H1 (cell line): ENCODE measurements around the gene RRH. TPM values are rescaled to one million over a fixed set of nuclear protein-coding genes. Genes with fewer than 3 reads are reported as not detected.

Source experiments
- CTCF ChIA-PET: fragments of 300-600 bp; sonication (Branson Sonifier 250); formaldehyde crosslinking; loops from one replicate; lab custom pipeline; 2021; ENCODE audit not compliant: partially characterized antibody; lab: Charles Lee
- POLR2A ChIA-PET: fragments of 300-600 bp; sonication (Branson Sonifier 250); formaldehyde crosslinking; loops from one replicate; lab custom pipeline; 2021; ENCODE audit warnings: inconsistent platforms; ENCODE audit not compliant: partially characterized antibody; lab: Charles Lee
- DNase-seq, 2 experiments: peaks; one replicate each; pipeline versions ENCODE4 v3.0.0 to v3.0.0-alpha.2; 2010 to 2022; ENCODE audit warnings: low spot score in 2 of 2, low read depth in 1 of 2, mixed read lengths in 1 of 2
- FAIRE-seq: peaks from 2 replicates; lab custom pipeline; 2011; peaks lifted over from hg19 to GRCh38; lab: Jason Lieb, UNC
- H2AFZ ChIP-seq: 2 replicates; pipeline ENCODE4 v1.8.1; 2012; ENCODE audit warnings: low read length, inconsistent platforms
- H2AK5ac ChIP-seq: 2 replicates; pipeline ENCODE4 v1.6.1; 2013; ENCODE audit warnings: low read depth, low read length
- H2BK120ac ChIP-seq: replicated peaks from 2 replicates; pipeline ENCODE3; 2013; ENCODE audit warnings: low read depth, low read length, inconsistent platforms
- H2BK12ac ChIP-seq: 2 replicates; pipeline ENCODE4 v1.6.1; 2013; ENCODE audit warnings: low read depth, low read length
- H2BK15ac ChIP-seq: 2 replicates; pipeline ENCODE4 v1.6.1; 2013; ENCODE audit warnings: low read length
- H2BK20ac ChIP-seq: 2 replicates; pipeline ENCODE4 v1.6.1; 2013; ENCODE audit warnings: low read length
- H2BK5ac ChIP-seq: 2 replicates; pipeline ENCODE4 v1.6.1; 2013; ENCODE audit warnings: low read depth, low read length
- H3K14ac ChIP-seq: 2 replicates; pipeline ENCODE4 v1.6.1; 2013; ENCODE audit warnings: inconsistent platforms; ENCODE audit not compliant: insufficient read length
- H3K18ac ChIP-seq: 2 replicates; pipeline ENCODE4 v1.6.1; 2013; ENCODE audit warnings: low read length; ENCODE audit errors: extremely low read depth
- H3K23ac ChIP-seq: 2 replicates; pipeline ENCODE4 v1.6.1; 2013; ENCODE audit warnings: inconsistent platforms; ENCODE audit not compliant: insufficient read length
- H3K23me2 ChIP-seq: 2 replicates; pipeline ENCODE4 v1.6.1; 2013; ENCODE audit warnings: low read depth, low read length
- H3K27ac ChIP-seq: 2 replicates; pipeline ENCODE4 v1.6.1; 2011; ENCODE audit warnings: low read depth, low read length, inconsistent platforms
- H3K27me3 ChIP-seq, 4 experiments: replicated peaks in 1 of 4; 1 replicate in 1 of 4; 2 replicates in 3 of 4; pipeline versions ENCODE4 v1.6.1 to v1.8.1; 2011 to 2013; ENCODE audit warnings: low read length in 3 of 4, mild to moderate bottlenecking in 3 of 4, inconsistent platforms in 2 of 4, mixed read lengths in 2 of 4, moderate library complexity in 1 of 4; ENCODE audit not compliant: control insufficient read depth in 3 of 4, insufficient read depth in 3 of 4; ENCODE audit errors: extremely low read depth in 1 of 4
- H3K36me3 ChIP-seq, 4 experiments: 2 replicates each; pipeline versions ENCODE4 v1.6.1 to v1.8.1; 2011 to 2013; ENCODE audit warnings: mild to moderate bottlenecking in 4 of 4, low read length in 3 of 4, moderate library complexity in 2 of 4, control low read depth in 1 of 4, inconsistent platforms in 1 of 4; ENCODE audit not compliant: insufficient read depth in 4 of 4, control insufficient read depth in 2 of 4
- H3K4ac ChIP-seq: replicated peaks from 2 replicates; pipeline ENCODE3; 2013; ENCODE audit warnings: low read length, low read depth, mixed read lengths, inconsistent platforms; ENCODE audit not compliant: insufficient read length
- H3K4me1 ChIP-seq, 4 experiments: replicated peaks in 1 of 4; 1 replicate in 1 of 4; 2 replicates in 3 of 4; pipeline versions ENCODE4 v1.6.1 to v1.8.1; 2011 to 2013; ENCODE audit warnings: low read length in 3 of 4, inconsistent platforms in 2 of 4, mixed read lengths in 1 of 4; ENCODE audit not compliant: insufficient read depth in 4 of 4, control insufficient read depth in 3 of 4
- H3K4me2 ChIP-seq, 2 experiments: 2 replicates each; pipeline versions ENCODE4 v1.6.1 to v1.8.1; 2011 to 2013; ENCODE audit warnings: low read depth in 2 of 2, low read length in 2 of 2, control low read depth in 1 of 2, inconsistent platforms in 1 of 2, mild to moderate bottlenecking in 1 of 2; ENCODE audit not compliant: insufficient read depth in 1 of 2
- H3K4me3 ChIP-seq, 4 experiments: fragments of 200-600, 300-600 bp in 1 of 4; sonication (generic), shearing (Covaris generic), sonication (Bioruptor Twin) in 1 of 4; 2 replicates each; pipeline versions ENCODE4 v1.5.1 to v1.8.1; 2011 to 2016; ENCODE audit warnings: low read length in 4 of 4, low read depth in 3 of 4, control low read depth in 2 of 4, inconsistent platforms in 2 of 4, mild to moderate bottlenecking in 2 of 4, mixed read lengths in 1 of 4, moderate library complexity in 1 of 4; ENCODE audit not compliant: insufficient read depth in 2 of 4; ENCODE audit errors: extremely low read depth in 1 of 4
- H3K56ac ChIP-seq: replicated peaks from 2 replicates; pipeline ENCODE3; 2013; ENCODE audit warnings: low read depth, mild to moderate bottlenecking, mixed read lengths, low read length, inconsistent platforms; ENCODE audit not compliant: insufficient read length
- H3K79me1 ChIP-seq: 2 replicates; pipeline ENCODE4 v1.6.1; 2013; ENCODE audit warnings: low read depth, low read length, control low read depth
- H3K79me2 ChIP-seq, 2 experiments: 2 replicates each; pipeline versions ENCODE4 v1.6.1 to v1.8.1; 2012 to 2013; ENCODE audit warnings: low read length in 2 of 2, mild to moderate bottlenecking in 2 of 2, inconsistent platforms in 1 of 2; ENCODE audit not compliant: insufficient read depth in 2 of 2, control insufficient read depth in 1 of 2
- H3K9ac ChIP-seq, 4 experiments: replicated peaks in 1 of 4; 1 replicate in 1 of 4; 2 replicates in 3 of 4; pipeline versions ENCODE4 v1.6.1 to v1.8.1; 2011 to 2013; ENCODE audit warnings: low read depth in 3 of 4, low read length in 3 of 4, control low read depth in 2 of 4, mild to moderate bottlenecking in 2 of 4, moderate library complexity in 2 of 4, inconsistent platforms in 1 of 4; ENCODE audit errors: extremely low read depth in 1 of 4
- H3K9me3 ChIP-seq, 2 experiments: 2 replicates each; pipeline versions ENCODE4 v1.6.1 to v1.8.1; 2012 to 2013; ENCODE audit warnings: mild to moderate bottlenecking in 2 of 2, moderate library complexity in 2 of 2, control low read depth in 1 of 2, inconsistent platforms in 1 of 2, low read depth in 1 of 2, low read length in 1 of 2, mixed read lengths in 1 of 2; ENCODE audit not compliant: insufficient read depth in 2 of 2
- H4K20me1 ChIP-seq, 2 experiments: replicated peaks in 1 of 2; 2 replicates each; pipeline versions ENCODE3 to v1.8.1; 2011 to 2013; ENCODE audit warnings: inconsistent platforms in 2 of 2, low read length in 2 of 2, mild to moderate bottlenecking in 1 of 2; ENCODE audit not compliant: insufficient read depth in 2 of 2, control insufficient read depth in 1 of 2
- H4K5ac ChIP-seq: 2 replicates; pipeline ENCODE4 v1.6.1; 2013; ENCODE audit warnings: low read length, low read depth, mixed read lengths, inconsistent platforms; ENCODE audit not compliant: insufficient read length
- H4K8ac ChIP-seq: 2 replicates; pipeline ENCODE4 v1.8.0; 2013; ENCODE audit warnings: mild to moderate bottlenecking, moderate library complexity, low read length, inconsistent platforms; ENCODE audit not compliant: insufficient read depth; ENCODE audit errors: extremely low read depth
- H4K91ac ChIP-seq: replicated peaks from 2 replicates; pipeline ENCODE3; 2013; ENCODE audit warnings: low read length, mixed read lengths, inconsistent platforms; ENCODE audit not compliant: insufficient read length
- JUN ChIP-seq: IDR thresholded peaks from 2 replicates; pipeline ENCODE4 v1.6.1; 2011; ENCODE audit warnings: low read depth, mild to moderate bottlenecking, improper control_type of control experiment, low read length
- KDM1A ChIP-seq: fragments of 200-600, 300-600 bp; sonication (generic); IDR thresholded peaks from 2 replicates; pipeline ENCODE4 v1.7.1; 2016; ENCODE audit warnings: mild to moderate bottlenecking, low read length, borderline replicate concordance
- KDM5A ChIP-seq: fragments of 200-600 bp; IDR thresholded peaks from 2 replicates; pipeline ENCODE4 v1.7.1; 2012; ENCODE audit warnings: mild to moderate bottlenecking, low read length, inconsistent platforms, mixed read lengths
- POLR2A ChIP-seq, 2 experiments: IDR thresholded peaks; 1 replicate in 1 of 2; 2 replicates in 1 of 2; pipeline ENCODE4 v1.6.1; 2011; ENCODE audit warnings: low read depth in 2 of 2, low read length in 2 of 2, mild to moderate bottlenecking in 2 of 2; ENCODE audit errors: control extremely low read depth in 1 of 2
- POLR2AphosphoS5 ChIP-seq: IDR thresholded peaks from 2 replicates; pipeline ENCODE4 v1.6.1; 2011; ENCODE audit warnings: low read depth, low read length
- RAD21 ChIP-seq, 2 experiments: IDR thresholded peaks in 1 of 2; conservative IDR thresholded peaks in 1 of 2; 2 replicates each; pipeline ENCODE4 v1.6.1; 2011; ENCODE audit warnings: low read depth in 2 of 2, low read length in 2 of 2, improper control_type of control experiment in 1 of 2, inconsistent platforms in 1 of 2, mild to moderate bottlenecking in 1 of 2, moderate library complexity in 1 of 2
- RXRA ChIP-seq: IDR thresholded peaks from 2 replicates; pipeline ENCODE4 v1.6.1; 2011; ENCODE audit warnings: low read depth, mild to moderate bottlenecking, low read length, moderate library complexity; ENCODE audit not compliant: insufficient read depth
- SRF ChIP-seq: IDR thresholded peaks from 2 replicates; pipeline ENCODE4 v1.6.1; 2011; ENCODE audit warnings: mild to moderate bottlenecking, low read depth, low read length, moderate library complexity
- ZNF274 ChIP-seq: IDR thresholded peaks from 2 replicates; pipeline ENCODE4 v1.7.0; 2012; ENCODE audit warnings: low read length, borderline replicate concordance; ENCODE audit errors: extremely low read depth
- WGBS, 2 experiments: shearing (Covaris generic) in 1 of 2; methylation state at CpG; one replicate each; pipeline versions ENCODE4 v1.1.6 to v1.1.7; 2013 to 2015; ENCODE audit warnings: low lambda C conversion rate in 2 of 2, mixed read lengths in 2 of 2, inconsistent platforms in 1 of 2, low coverage in 1 of 2, missing lambda C conversion rate in 1 of 2; ENCODE audit not compliant: insufficient replicate concordance in 2 of 2, insufficient coverage in 1 of 2, insufficient read length in 1 of 2; ENCODE audit errors: extremely low coverage in 1 of 2, missing lambda C conversion rate in 1 of 2; 5-methylcytosine and 5-hydroxymethylcytosine counted together
- polyA plus RNA-seq, 7 experiments: library from polyadenylated mRNA; depleted of rRNA in 3 of 7; stranded (reverse) in 5 of 7; unstranded in 2 of 7; fragments of >200 nt in 5 of 7; fragments of 200-250 nt in 2 of 7; gene quantifications; 1 replicate in 5 of 7; 2 replicates in 1 of 7; 4 replicates in 1 of 7; pipeline versions ENCODE4 v1.2.1 to v1.2.3, GENCODE V29; 2011 to 2013; ENCODE audit warnings: missing spikeins in 2 of 7, mixed read lengths in 2 of 7
- total RNA-seq: library from RNA; stranded (reverse); fragmentation: NEBNext Ultra II Directional; extraction: Animal tissue kit (Norgen Biotek cat#: 25700); gene quantifications from 2 replicates; pipeline ENCODE4 v1.2.1, GENCODE V29; 2021
- TF ChIP-seq, protein P1 (sequence below): IDR thresholded peaks from 2 replicates; pipeline ENCODE4 v1.6.1; 2012; ENCODE audit warnings: inconsistent platforms

The RRH gene
- total and polyA plus RNA-seq, 2 of the 8 experiments (the other 6 are each of a cell fraction or from before 2014, with no cell fraction given) = 0.38 TPM; not detected in 1

- no peak for FAIRE-seq
- Histone ChIP-seq H4K91ac (no peak overlapping the region), H2BK20ac (no peak overlapping the region), H2BK120ac (no peak overlapping the region), H4K5ac (no peak overlapping the region), H3K79me1 (no peaks in the 10 kb centered on the region), H3K56ac (no peak overlapping the region), H2AK5ac (no peak overlapping the region), H2AFZ (no peak overlapping the region), H3K23me2 (no peaks in the 10 kb centered on the region; the same call in 1 of the 2 replicates), H3K27ac (no peak overlapping the region), H2BK12ac (no peak overlapping the region), H3K23ac (no peak overlapping the region), H4K8ac (no peak overlapping the region), H3K79me2 (no peaks in the 10 kb centered on the region), H2BK5ac (no peak overlapping the region), H3K9me3 (no peaks in the 10 kb centered on the region), H3K9ac (no peak overlapping the region), H3K27me3 (no peaks in the 10 kb centered on the region), H3K4me2 (no peak overlapping the region), H3K4me1 (no peaks in the 10 kb centered on the region), H3K14ac (no peak overlapping the region), H3K4ac (no peak overlapping the region), H2BK15ac (no peak overlapping the region), H3K36me3 (no peaks in the 10 kb centered on the region), H3K18ac (no peak overlapping the region), H4K20me1 (no peaks in the 10 kb centered on the region), H3K4me3 (no peak overlapping the region)
- ChIA-PET CTCF (no interaction called here), POLR2A (no interaction called here)
- 91% methylated on average over 3 of the region's 3 CpGs; no CpG with 5 or more reads in 1 of the 2 experiments for WGBS, 2 experiments
- DNase-seq = no peak
- TF ChIP-seq ZNF274 = no peak
- TF ChIP-seq JUN = no peak
- no peak for TF ChIP-seq KDM1A
- TF ChIP-seq KDM5A = no peak
- TF ChIP-seq, protein P1, sequence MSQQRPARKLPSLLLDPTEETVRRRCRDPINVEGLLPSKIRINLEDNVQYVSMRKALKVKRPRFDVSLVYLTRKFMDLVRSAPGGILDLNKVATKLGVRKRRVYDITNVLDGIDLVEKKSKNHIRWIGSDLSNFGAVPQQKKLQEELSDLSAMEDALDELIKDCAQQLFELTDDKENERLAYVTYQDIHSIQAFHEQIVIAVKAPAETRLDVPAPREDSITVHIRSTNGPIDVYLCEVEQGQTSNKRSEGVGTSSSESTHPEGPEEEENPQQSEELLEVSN = no peak
- no peak for TF ChIP-seq POLR2AphosphoS5
- no peak for TF ChIP-seq SRF
- TF ChIP-seq RXRA = no peak
- TF ChIP-seq POLR2A (IDR thresholded peaks at IDR 0.05; ENCODE audit: control extremely low read depth in 1 of 2, low read depth in 2 of 2, low read length in 2 of 2) = no peak
- no peak for TF ChIP-seq RAD21 (IDR thresholded peaks at IDR 0.05 in 1 of 2, conservative IDR thresholded peaks at IDR 0.05 in 1 of 2; ENCODE audit: low read depth in 2 of 2, low read length in 2 of 2)
Observed at GRCh38 chr4:109836985-109837384, 9.2 kb downstream of the RRH start.
